ENCODE measurements around the gene C13orf46.

C13orf46 gene

GRCh38 chr13:113969973-113970611 is 3.8 kb downstream of the C13orf46 start:
- no peak for DNase-seq

GRCh38 chr13:113969311-113969972 is 4.4 kb downstream of the C13orf46 start:
- DNase-seq = no peak

GRCh38 chr13:113968463-113969310 is 5.2 kb downstream of the C13orf46 start:
- no peak for DNase-seq

- no peak for DNase-seq
Observed at GRCh38 chr13:113967729-113968462, 6.0 kb downstream of the C13orf46 start.

- no peak for DNase-seq
Observed at GRCh38 chr13:113967206-113967720, 6.6 kb downstream of the C13orf46 start.

GRCh38 chr13:113965968-113966884 is 7.7 kb downstream of the C13orf46 start:
- DNase-seq = no peak

- no peak for DNase-seq
Observed at GRCh38 chr13:113965383-113965874, 8.4 kb downstream of the C13orf46 start.

- no peak for DNase-seq
Observed at GRCh38 chr13:113964251-113964995, 9.5 kb downstream of the C13orf46 start.

- no peak for DNase-seq
Observed at GRCh38 chr13:113963376-113963775, 10.5 kb downstream of the C13orf46 start.

- DNase-seq = no peak
Observed at GRCh38 chr13:113962975-113963374, 10.9 kb downstream of the C13orf46 start.

- DNase-seq = no peak
Observed at GRCh38 chr13:113962386-113962785, 11.5 kb downstream of the C13orf46 start.

GRCh38 chr13:113960276-113960948 is 13.5 kb downstream of the C13orf46 start:
- DNase-seq = no peak

- DNase-seq = no peak
Observed at GRCh38 chr13:113959198-113959597, 14.7 kb downstream of the C13orf46 start.

- DNase-seq = no peak
Observed at GRCh38 chr13:113958373-113958772, 15.5 kb downstream of the C13orf46 start.

- no peak for DNase-seq
Observed at GRCh38 chr13:113956571-113956970, 17.3 kb downstream of the C13orf46 start.

- DNase-seq = no peak
Observed at GRCh38 chr13:113955691-113956090, 18.2 kb downstream of the C13orf46 start.

- no peak for DNase-seq
Observed at GRCh38 chr13:113955235-113955634, 18.6 kb downstream of the C13orf46 start.

- DNase-seq = no peak
Observed at GRCh38 chr13:113954046-113954835, 19.6 kb downstream of the C13orf46 start.

GRCh38 chr13:113953561-113953960 is 20.3 kb downstream of the C13orf46 start:
- no peak for DNase-seq
